HG03196 (cell line): ENCODE data around the gene SMYD3.

Experiments
- ATAC-seq: cut with Tn5 transposase; IDR thresholded peaks from one replicate; pipeline ENCODE4 v1.9.1; 2021; ENCODE audit not compliant: unreplicated experiment

Gene SMYD3

DNA sequence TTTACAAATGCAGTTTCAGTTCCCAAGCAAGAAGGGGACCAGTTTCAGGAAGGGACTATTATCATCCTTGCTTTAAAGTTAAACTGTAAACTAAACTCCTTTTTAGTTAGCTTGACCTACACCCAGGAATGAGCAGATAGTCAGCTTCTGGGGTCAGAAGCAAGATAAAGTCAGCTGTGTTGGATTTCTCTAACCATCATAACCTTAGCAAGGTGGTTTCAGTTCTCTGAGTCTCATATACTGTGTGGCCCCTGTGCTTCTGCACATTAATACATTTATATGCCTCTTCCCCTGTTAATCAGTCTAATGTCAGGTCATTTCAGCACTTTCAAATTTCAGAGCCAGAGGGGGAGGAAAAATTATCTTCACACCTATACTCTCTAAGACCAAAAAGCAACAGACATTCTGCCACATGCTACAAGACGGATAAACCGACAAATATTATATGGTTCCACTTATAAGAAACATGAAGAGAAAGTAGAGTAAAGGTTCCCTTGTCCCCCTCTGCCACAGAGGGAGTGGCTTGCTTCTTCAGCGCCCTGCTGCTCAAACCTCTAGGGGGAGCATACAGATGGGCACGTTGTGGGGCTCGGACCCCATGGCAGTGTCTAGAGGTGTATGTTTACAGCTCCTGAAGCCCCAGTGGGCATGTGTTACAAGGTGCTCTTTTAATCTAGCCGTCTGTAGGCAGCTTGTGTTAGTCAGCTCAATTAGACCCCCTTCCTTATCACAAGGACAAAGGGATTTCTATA lies 89.1 kb downstream of the SMYD3 start:
- peak; percentile 65 for ATAC-seq

DNA sequence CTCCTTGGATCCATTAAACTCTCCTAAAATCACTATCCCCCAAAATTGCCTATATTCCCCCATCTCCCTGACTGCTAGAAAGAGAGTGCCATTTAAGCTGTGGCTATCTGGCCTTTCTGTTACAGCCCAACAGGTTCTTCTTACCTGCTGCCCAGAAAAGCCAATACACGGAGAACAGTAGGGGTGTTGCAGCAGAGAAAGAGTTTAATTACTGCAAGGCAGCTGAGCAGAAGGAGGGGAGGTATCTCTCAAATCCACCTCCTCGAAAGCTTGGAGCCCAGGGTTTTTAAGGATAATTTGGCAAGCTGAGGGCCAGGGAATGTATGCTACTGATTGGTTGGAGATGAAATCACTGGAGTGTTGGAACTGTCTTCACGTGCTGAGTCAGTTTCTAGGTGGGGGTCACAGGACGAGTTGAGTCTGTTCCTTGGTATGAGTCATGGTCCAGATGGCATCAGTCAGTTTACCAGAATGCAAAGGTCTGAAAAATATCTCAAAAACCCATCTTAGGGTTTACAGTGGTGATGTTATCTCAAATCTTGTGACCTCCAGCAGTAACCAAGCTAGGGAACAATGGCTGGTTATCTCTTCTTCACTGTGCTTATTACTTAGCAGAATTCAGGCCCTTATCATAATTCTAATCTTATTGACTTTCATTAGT lies 89.8 kb downstream of the SMYD3 start:
- peak; percentile 50 for ATAC-seq

GRCh38 chr1:246416261-246416660 lies 90.8 kb downstream of the SMYD3 start:
- no peak for ATAC-seq

DNA sequence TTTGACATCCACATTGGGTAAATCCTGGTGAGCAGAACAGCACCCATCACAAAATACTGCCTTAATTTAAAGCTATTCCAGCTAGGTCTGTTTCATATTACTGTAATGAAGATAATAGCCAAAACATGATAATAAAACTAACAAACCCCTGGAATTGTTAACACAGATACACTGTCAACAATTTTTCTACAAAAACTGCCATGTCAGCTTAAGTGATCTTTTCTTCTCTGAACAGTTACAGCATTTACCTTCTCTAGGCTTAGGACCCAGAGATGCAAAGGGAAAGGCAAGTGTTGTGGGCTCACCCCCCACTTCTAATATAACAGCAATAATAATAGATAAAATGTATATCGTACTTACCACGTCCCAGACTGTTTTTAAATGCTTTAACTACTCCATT lies 92.1 kb downstream of the SMYD3 start:
- ATAC-seq = no peak

- ATAC-seq = no peak
Measured at GRCh38 chr1:246413430-246413829, 93.6 kb downstream of the SMYD3 start.

DNA sequence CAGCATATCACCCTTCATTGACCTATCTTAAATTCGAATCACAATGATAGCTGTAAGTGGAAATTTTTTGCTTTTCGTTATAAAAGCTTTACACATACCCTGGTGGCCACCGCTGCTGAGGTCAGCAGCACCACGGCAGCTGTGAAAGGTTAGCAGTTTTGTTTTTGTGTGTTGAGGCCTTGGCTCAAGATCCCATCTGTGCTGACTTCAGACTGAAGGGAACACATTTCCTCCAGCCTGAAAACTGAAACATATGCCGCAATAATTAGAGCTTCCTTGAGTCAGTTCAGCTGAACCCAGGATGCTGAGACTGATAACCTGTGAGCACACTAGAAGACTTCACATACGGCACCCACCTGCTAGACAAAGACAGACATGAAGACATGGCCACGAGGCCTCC lies 103.0 kb downstream of the SMYD3 start:
- no peak for ATAC-seq

- no peak for ATAC-seq
Measured at GRCh38 chr1:246398126-246398813, 108.8 kb downstream of the SMYD3 start.

- no peak for ATAC-seq
Measured at GRCh38 chr1:246397046-246397445, 110.0 kb downstream of the SMYD3 start.

DNA sequence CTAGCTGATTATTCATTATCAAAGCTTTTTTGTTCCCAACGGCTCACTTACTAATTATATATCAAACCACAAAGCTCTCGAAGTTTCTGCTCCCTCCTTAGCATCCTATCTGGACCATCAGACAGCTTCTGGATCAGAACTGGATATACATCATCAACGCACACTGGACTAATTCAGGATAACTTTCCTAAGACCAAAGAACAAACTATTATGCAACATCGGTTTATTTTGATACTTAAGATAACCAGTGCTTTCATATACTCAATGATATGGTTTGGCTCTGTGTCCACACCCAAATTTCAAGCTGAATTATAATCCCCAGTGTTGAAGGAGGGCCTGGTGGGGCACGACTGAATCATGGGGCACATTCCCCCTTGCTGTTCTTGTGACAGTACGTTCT lies 110.8 kb downstream of the SMYD3 start:
- ATAC-seq = no peak

DNA sequence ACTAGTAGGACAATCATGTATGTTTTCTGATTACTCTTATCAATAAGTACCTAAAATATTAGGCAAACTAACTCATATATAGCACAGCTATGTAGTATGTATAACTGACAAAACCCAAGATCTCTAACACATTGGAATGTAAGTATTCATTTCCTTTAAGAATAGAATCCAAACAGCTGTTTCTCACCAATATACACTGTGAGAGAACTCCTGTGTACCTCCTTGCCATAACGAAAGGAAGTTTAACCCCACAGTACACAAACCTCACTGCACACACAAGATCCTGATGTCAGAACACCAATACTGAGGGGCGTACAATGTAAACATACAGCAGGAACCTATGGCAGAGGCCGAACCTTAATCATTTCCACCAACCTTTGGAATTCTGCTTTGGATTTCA lies 113.0 kb downstream of the SMYD3 start:
- no peak for ATAC-seq

GRCh38 chr1:246390855-246391254 lies 116.2 kb downstream of the SMYD3 start:
- ATAC-seq = no peak

GRCh38 chr1:246384616-246385015 lies 122.5 kb downstream of the SMYD3 start:
- ATAC-seq = no peak

- no peak for ATAC-seq
Measured at GRCh38 chr1:246383791-246384190, 123.3 kb downstream of the SMYD3 start.

- no peak for ATAC-seq
Measured at GRCh38 chr1:246383239-246383589, 123.9 kb downstream of the SMYD3 start.

DNA sequence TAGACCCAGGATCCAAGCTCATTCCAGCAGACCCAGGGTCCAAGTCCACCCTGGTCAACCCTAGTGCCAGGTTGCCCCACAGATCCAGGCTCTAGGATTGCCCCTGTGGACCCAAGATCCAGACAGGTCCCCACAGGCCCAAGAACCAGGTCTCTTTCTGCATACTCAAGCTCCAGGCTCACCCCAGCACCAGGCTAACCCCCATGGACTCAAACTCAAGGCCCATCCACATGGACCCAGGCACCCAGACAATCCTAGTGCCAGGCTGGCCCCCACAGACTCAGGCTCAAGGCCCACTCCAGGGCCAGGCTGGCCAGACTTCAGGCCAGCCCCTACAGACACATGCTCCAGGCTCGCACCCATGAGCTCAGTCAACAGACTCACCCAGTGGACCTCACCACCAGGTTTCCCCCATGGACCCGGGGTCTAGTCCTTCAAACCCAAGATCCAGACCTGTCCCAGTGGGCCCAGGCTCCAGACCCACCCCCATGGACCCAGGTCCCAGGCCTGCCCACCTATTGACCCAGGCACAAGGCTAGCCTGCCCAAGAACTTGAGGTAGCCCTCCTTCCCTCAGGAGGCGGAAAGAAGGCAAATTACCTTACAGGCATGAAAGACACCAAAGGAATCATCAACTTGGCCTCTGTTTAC lies 124.4 kb downstream of the SMYD3 start:
- no peak for ATAC-seq

DNA sequence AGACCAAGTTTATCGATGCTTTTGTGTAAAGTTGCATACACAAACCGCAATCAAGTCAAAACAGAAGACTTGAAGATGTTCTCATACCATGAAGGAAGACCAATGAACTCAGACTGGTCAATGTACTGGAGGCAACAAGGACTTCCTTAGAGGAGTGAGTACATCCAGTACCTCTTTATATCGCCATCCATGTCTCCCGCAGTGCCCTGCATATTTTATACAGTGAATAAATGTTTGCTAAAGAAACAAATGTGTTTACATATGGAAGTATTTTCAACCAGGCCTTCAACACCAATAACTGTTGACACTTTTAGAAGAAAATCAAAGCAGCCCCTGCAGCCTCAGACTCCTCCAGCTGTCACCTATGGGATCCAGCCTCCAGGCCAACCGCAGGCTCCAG lies 125.6 kb downstream of the SMYD3 start:
- no peak for ATAC-seq

DNA sequence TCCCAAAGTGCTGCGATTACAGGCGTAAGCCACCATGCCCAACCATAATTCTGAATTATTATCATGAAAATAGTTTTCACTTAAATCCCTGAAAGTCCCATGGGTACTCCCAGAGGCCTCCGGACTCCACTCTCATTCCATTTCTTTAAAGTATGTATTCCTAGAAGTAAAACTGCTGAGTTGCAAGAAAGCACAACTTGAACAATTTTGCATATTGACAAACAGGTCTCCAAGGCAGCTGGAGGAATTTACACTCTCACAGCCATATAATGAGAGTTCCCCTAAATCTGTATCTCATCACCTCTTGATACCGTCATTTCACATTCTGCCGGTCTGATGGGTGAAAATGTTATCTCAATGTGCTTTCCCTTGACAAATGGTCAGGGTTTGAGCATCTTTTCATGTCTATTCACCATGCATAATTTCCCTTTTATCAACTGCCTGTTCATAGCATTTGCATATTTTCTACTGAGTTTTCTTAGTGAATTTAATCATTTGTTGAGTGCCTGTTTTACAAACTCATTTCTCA lies 129.4 kb downstream of the SMYD3 start:
- no peak for ATAC-seq

GRCh38 chr1:246373828-246374569 lies 133.1 kb downstream of the SMYD3 start:
- ATAC-seq = no peak

DNA sequence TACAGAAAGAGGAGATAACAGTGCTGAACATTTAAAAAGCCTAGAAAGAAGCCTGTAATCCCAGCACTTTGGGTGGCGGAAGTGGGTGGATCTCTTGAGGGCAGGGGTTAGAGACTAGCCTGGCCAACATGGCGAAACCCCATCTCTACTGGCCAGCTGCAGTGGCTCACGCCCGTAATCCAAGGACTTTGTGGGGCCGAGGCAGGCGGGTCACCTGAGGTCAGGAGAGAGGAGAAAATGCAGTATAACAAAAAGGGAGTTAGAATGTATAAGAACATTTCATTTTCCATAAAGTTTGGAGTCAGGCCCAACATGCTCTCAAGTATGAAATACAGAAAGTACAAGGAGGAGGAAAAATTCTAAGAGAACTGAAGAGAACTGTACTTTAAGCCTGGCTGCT lies 134.5 kb downstream of the SMYD3 start:
- no peak for ATAC-seq

- ATAC-seq = no peak
Measured at GRCh38 chr1:246367041-246367440, 140.0 kb downstream of the SMYD3 start.

- ATAC-seq = no peak
Measured at GRCh38 chr1:246365708-246366107, 141.4 kb downstream of the SMYD3 start.
